Stimulated activated naive CD8-positive, alpha-beta T cell treated with anti-CD3 and anti-CD28 coated beads, Interleukin-15, Interleukin-2, amounts not matched to agents 100 ng/mL and 50 ng/mL, for 24 hours (primary cell): Measurements from ENCODE around the gene TEX10.
"Not testable (repeated sequence)": the region's sequence is repeated elsewhere in the genome, so short reads cannot be mapped to it uniquely, and the experiment has no call there.

Source experiments
- H3K27ac Mint-ChIP-seq: one replicate; pipeline ENCODE4 v1.8.0; 2021; ENCODE audit warnings: mild to moderate bottlenecking, mixed read lengths
- H3K27me3 Mint-ChIP-seq: one replicate; pipeline ENCODE4 v1.8.0; 2021; ENCODE audit warnings: mixed read lengths
- H3K36me3 Mint-ChIP-seq: one replicate; pipeline ENCODE4 v1.8.0; 2021; ENCODE audit warnings: low read depth, mixed read lengths
- H3K4me1 Mint-ChIP-seq: one replicate; pipeline ENCODE4 v1.8.0; 2021; ENCODE audit warnings: low read depth, mixed read lengths
- H3K4me3 Mint-ChIP-seq: one replicate; pipeline ENCODE4 v1.8.0; 2021; ENCODE audit warnings: mild to moderate bottlenecking, mixed read lengths
- H3K9me3 Mint-ChIP-seq: one replicate; pipeline ENCODE4 v1.8.0; 2021; ENCODE audit warnings: mixed read lengths

TEX10 gene

DNA sequence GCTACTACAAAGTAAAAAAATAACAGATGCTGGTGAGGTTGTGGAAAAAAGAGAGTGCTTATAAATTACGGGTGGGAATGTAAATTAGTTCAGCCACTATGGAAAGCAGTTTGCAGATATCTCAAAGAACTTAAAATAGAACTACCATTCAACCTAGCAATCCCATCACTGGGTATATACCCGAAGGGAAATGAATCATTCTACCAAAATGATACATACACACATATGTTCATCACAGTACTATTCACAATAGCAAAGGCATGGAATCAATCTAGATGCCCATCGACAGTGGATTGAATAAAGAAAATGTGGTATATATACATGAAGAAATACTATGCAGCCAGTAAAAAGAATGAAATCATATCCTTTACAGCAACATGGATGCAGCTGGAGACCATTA is 6.3 kb upstream of the TEX10 start:
- H3K36me3 Mint-ChIP-seq = peaks cover 17% of the 10 kb centered on the region
- H3K9me3 Mint-ChIP-seq = peaks cover 5% of the 10 kb centered on the region
- H3K27ac Mint-ChIP-seq = no peak overlapping the region
- no peak overlapping the region for H3K4me3 Mint-ChIP-seq
- H3K4me1 Mint-ChIP-seq = peaks cover 5% of the 10 kb centered on the region
- H3K27me3 Mint-ChIP-seq = no peaks in the 10 kb centered on the region

DNA sequence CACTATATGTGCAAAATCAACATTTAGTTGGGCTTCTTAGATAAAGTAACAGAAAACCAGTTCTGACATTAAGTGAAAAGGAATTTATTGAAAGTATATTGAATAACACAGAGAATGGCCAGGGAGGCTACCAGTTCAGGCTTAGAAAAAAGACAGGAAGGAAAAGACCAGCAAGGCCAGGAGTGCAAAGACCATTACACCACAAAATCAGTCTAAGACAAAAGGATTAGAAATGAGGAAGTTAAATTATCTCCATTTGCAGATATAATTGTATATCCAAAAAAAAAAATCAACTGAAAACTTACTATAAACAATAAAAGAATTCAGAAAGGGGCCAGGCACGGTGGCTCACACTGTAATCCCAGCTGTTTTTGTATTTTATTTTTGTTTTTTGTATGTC is 4.8 kb upstream of the TEX10 start:
- Mint-ChIP-seq H3K4me3 (no peak overlapping the region), H3K27ac (no peak overlapping the region), H3K9me3 (peaks cover 5% of the 10 kb centered on the region), H3K27me3 (no peaks in the 10 kb centered on the region), H3K4me1 (peaks cover 17% of the 10 kb centered on the region), H3K36me3 (peaks cover 17% of the 10 kb centered on the region)

DNA sequence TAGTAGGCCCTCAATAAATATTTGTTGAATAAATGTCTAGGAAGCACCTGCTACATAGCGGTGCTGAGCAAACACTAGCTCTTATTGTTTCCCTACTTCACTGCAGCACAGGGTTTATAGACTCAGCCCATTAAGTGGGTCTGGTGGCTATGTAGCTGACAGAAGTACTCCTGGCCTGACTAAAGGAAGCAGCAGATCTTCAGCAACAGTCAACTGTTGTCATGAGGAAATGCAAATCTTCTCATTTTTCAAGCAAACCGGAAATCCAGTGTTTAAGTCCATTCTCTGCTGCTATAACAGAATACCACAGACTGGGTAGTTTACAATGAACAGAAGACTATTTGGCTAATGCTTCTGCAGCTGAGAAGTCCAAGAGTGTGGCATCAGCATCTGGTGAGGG is 2.8 kb upstream of the TEX10 start:
- Mint-ChIP-seq H3K36me3 (peaks cover 17% of the 10 kb centered on the region), H3K27me3 (no peaks in the 10 kb centered on the region), H3K4me3 (no peak overlapping the region), H3K27ac (no peak overlapping the region), H3K4me1 (peaks cover 31% of the 10 kb centered on the region), H3K9me3 (peaks cover 5% of the 10 kb centered on the region)

DNA sequence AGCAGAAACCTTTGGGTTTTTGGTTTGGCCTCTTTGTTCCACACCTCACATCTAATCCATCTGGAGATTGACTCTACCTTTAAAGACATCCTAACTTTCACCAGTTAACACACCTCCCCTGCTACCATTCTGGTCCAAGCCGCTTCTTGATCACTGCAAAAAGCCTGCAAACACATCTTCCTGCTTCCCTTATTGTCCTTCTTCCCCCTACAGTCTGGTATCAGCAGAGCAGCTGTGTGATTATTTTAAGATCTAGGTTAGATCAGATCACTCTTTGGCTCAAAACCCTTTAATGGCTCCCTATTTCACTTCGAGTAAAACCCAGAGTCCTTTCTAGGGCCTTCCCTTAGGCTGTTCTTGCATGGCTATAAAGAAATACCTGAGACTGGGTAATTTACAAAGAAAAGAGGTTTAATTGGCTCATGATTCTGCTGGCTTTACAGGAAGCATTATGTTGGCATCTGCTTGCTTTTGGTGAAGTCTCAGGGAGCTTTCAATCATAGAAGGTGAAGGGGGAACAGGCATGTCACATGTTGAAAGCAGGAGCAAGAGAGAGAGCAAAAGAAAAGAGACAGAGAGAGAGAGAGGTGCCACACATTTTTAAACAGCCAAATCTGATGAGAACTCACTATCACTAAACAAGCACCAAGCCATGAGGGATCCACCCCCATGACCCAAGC is 1.5 kb upstream of the TEX10 start:
- Mint-ChIP-seq H3K36me3 (peaks cover 17% of the 10 kb centered on the region), H3K9me3 (peaks cover 5% of the 10 kb centered on the region), H3K27ac (peak overlapping the region; percentile 3), H3K27me3 (no peaks in the 10 kb centered on the region), H3K4me1 (peaks cover 44% of the 10 kb centered on the region), H3K4me3 (peak overlapping the region; percentile 63)

DNA sequence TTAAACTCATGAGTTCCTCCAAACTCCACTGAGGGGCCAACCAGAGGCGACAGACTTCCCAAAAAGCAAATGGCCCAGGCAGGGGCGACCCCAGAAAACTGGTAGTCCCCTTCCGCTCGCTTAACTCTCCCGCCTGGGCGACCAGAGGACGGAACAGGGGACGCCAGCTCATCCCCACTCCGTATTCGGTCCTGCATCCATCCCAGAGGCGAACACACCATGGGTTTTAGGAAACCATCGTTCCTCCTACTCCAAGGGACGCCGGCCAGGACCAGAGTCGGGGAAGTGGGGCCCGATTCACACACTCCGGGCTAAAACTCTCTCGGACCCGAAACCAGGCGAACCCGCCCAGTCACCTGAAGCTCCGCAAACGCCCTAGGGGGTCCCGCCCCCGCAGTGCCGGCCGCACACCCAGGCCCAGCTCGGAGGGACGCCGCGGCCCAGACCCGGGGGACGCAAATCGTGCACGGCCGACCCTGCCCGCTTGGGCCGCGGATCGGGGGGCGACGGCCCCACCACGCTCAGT is 478 bp downstream of the TEX10 start:
- Mint-ChIP-seq H3K27ac (peak overlapping the region; percentile 93), H3K4me3 (peak overlapping the region; percentile 95), H3K36me3 (peaks cover 27% of the 10 kb centered on the region), H3K9me3 (peaks cover 5% of the 10 kb centered on the region), H3K4me1 (peaks cover 54% of the 10 kb centered on the region), H3K27me3 (no peaks in the 10 kb centered on the region)

DNA sequence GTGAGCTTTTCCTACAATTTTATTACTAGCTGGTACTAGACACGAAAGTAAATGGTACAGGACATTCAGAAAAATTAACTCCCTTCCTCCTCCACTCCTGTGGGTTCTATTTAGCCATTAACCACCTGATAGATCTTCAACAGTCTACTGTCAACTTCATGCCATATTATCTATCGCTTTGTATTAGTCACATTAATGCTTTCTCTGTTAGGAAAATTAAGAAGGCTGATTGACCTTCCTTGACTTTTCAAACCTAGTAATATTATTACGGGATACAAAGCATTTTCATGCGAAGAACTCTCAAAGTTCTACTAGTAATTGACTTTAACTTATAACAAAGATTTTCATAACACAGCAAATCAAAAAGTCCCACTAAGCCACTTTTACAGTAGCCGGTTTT is 1.2 kb downstream of the TEX10 start:
- Mint-ChIP-seq H3K36me3 (peaks cover 29% of the 10 kb centered on the region), H3K4me3 (peak overlapping the region; percentile 95), H3K27me3 (no peaks in the 10 kb centered on the region), H3K27ac (peak overlapping the region; percentile 93), H3K9me3 (peaks cover 5% of the 10 kb centered on the region), H3K4me1 (peaks cover 58% of the 10 kb centered on the region)

DNA sequence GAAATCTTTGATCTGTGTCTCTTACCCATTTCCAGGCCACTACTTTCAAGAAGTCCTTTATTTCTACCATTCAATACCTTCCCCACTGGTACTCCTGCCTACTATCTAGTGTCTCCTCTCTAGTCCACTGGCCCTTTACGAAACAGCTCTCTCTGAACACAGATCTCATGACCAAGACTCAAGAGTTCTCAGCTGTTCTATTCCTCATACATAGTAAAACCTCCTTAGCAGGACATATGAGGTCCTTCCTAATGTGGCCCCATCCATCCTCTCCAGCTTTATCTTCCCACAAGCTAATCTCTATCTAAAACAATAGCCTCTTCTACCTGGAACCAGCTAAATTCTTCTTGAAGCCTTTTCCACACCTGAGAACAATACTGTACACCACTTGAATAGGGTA is 2.6 kb downstream of the TEX10 start:
- Mint-ChIP-seq H3K27me3 (no peaks in the 10 kb centered on the region), H3K36me3 (peaks cover 41% of the 10 kb centered on the region), H3K4me3 (peak overlapping the region; percentile 47), H3K4me1 (peaks cover 65% of the 10 kb centered on the region), H3K9me3 (peaks cover 5% of the 10 kb centered on the region), H3K27ac (no peak overlapping the region)

DNA sequence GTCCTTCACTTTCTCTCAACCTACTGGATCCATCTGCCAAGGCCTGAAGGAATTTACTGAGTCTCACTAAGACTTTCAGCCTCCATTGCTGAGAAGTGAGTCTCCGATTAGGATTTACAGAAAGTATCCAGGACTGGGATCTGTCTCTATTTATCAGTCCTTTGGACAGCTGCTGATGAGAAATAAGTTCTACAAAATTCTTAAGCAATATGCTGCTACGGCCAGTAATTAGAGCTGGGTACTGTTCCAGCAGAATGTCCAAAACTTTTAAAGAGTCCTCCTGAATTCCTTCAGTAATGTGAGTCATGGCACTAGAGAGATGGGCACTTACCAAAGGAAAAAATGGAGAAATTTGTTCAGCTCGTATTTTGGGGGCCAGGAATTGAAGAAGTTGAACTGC is 5.9 kb downstream of the TEX10 start:
- H3K36me3 Mint-ChIP-seq = peaks cover 53% of the 10 kb centered on the region
- no peak overlapping the region for H3K27ac Mint-ChIP-seq
- H3K4me1 Mint-ChIP-seq = peaks cover 52% of the 10 kb centered on the region
- H3K9me3 Mint-ChIP-seq = no peaks in the 10 kb centered on the region
- H3K4me3 Mint-ChIP-seq = no peak overlapping the region
- no peaks in the 10 kb centered on the region for H3K27me3 Mint-ChIP-seq

DNA sequence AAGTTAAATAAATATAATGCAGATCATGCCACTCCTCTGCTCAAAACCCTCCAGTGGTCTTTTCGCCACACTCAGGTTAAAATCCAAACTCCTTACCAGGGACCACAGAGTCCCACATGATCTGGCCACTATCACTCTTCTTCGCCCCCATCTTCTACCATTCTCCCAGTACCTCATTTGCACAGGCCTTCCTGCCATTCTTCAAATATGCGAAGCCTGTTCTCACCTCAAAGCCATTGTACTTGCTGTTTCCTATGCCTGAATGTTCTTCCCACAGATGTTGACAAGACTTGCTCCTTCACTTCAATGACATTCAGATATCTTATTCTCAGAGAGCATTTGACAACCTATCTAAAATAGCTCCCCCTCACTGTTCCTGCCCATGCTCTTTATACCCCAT is 10.9 kb downstream of the TEX10 start:
- H3K4me3 Mint-ChIP-seq = no peak overlapping the region
- H3K4me1 Mint-ChIP-seq = peaks cover 23% of the 10 kb centered on the region
- H3K36me3 Mint-ChIP-seq = peaks cover 77% of the 10 kb centered on the region
- H3K27me3 Mint-ChIP-seq = no peaks in the 10 kb centered on the region
- peak overlapping the region; percentile 7 for H3K27ac Mint-ChIP-seq
- H3K9me3 Mint-ChIP-seq = no peaks in the 10 kb centered on the region

DNA sequence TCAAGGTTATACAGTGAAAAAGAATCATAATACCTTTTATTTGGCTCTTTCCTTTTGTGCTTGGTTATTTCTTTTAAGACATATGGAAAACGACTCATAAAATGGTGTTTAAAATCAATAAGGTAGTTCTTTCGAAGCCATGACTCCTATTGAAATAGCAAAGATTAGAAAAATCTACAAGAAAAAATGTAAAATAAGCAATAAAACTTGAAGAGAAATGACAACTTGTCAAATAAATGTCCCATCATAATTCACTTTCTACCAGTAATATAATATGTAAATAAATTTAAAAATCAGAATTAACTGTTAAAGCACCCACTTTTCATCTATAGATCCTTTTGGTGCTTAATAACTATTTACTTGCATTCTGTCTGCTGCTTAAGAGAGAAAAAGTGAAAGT is 12.5 kb downstream of the TEX10 start:
- H3K36me3 Mint-ChIP-seq = peaks cover 64% of the 10 kb centered on the region
- H3K4me1 Mint-ChIP-seq = peaks cover 15% of the 10 kb centered on the region
- H3K4me3 Mint-ChIP-seq = no peak overlapping the region
- no peaks in the 10 kb centered on the region for H3K27me3 Mint-ChIP-seq
- no peaks in the 10 kb centered on the region for H3K9me3 Mint-ChIP-seq
- no peak overlapping the region for H3K27ac Mint-ChIP-seq

DNA sequence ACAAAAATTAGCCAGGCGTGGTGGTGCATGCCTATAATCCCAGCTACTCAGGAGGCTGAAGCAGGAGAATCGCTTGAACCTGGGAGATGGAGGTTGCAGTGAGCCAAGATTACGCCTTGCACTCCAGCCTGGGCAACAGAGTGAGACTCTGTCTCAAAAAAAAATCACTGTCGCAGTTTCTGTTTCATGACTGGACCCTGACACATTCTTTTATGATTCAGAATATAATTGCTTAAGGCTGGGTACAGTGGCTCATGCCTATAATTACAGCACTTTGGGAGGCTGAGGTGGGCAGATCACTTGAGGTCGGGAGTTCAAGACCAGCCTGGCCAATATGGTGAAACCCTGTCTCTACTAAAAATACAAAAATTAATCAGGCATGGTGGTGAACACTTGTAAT is 14.0 kb downstream of the TEX10 start:
- not testable (repeated sequence) for H3K27me3 Mint-ChIP-seq, H3K9me3 Mint-ChIP-seq, H3K27ac Mint-ChIP-seq, H3K4me3 Mint-ChIP-seq
- H3K4me1 Mint-ChIP-seq = peaks cover 11% of the 10 kb centered on the region
- H3K36me3 Mint-ChIP-seq = peaks cover 67% of the 10 kb centered on the region

DNA sequence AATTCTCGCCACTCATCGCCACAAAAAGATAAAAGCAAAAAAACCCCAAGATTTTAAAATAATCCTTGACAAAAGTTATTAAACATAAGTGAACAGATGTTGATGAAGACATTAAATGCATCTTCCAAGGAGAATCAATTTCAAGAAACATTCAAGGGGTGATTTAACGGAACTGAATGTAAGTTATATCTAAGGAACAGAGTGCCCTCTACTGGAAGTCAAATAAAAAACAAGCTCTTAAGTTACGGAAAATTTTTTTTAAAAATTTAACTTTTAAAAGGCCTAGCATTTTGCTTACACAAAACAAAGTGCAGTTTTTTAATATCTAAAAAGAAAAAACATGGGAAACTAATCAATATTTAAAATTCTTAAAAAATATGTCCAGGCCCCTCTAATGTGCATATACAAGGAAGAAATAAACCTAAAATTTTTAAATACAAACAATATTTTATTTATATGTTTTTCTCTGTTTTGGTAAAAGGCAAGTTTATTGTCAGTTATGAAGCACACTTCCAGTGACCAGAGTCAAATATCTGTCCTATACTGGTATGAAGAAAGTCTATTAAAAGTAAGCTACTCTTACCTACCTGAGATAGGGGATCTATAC is 28.0 kb downstream of the TEX10 start:
- Mint-ChIP-seq H3K27ac (no peak overlapping the region), H3K27me3 (no peaks in the 10 kb centered on the region), H3K4me1 (no peaks in the 10 kb centered on the region), H3K36me3 (peaks cover 66% of the 10 kb centered on the region), H3K9me3 (no peaks in the 10 kb centered on the region), H3K4me3 (no peak overlapping the region)

DNA sequence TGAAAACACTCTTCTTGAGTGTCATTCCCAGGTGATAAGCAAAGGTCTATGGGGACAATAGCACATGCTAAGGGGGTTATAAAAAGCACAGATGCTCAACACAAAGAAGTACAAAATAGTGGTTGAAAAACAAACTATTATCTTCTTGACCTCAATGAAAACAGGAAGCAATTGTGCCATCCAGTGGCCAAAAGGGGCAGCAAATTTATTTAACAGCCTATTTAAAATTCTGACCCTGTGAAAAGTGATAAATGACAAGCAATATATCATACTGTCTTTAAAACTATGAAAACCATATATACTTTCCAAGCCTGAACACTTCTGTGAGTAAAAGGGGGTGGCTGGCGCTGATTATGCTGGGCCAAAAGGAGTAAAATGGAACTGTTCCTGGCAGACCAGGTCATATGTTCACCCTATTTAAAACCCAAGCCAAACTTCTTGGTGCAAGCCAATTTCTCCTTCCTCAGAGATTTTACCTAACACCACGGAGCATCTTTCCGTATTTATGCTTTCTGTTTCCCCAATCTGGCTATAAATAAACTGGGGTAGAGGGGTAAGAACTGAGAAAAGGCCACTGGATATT is 29.7 kb downstream of the TEX10 start:
- Mint-ChIP-seq H3K27me3 (no peaks in the 10 kb centered on the region), H3K9me3 (no peaks in the 10 kb centered on the region), H3K4me1 (peaks cover 3% of the 10 kb centered on the region), H3K27ac (no peak overlapping the region), H3K4me3 (no peak overlapping the region), H3K36me3 (peaks cover 62% of the 10 kb centered on the region)

DNA sequence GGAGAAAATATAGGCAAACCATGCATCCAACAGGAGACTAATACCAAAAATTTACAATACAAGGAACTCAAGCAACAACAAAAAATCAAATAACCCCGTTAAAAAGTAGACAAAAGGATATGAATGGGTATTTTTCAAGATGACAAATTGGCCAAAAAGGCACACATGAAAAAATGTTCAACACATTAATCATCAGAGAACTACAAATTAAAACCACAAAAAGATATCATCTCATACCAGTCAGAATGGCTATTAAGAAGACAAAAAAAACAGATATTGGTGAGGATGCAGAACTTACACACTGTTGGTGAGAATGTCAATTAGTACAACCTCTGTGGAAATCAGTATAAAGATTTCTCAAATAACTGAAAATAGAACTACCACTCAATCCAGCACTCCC is 35.0 kb downstream of the TEX10 start:
- Mint-ChIP-seq H3K4me1 (peaks cover 17% of the 10 kb centered on the region), H3K4me3 (no peak overlapping the region), H3K27ac (no peak overlapping the region), H3K9me3 (no peaks in the 10 kb centered on the region), H3K27me3 (no peaks in the 10 kb centered on the region), H3K36me3 (peaks cover 68% of the 10 kb centered on the region)

DNA sequence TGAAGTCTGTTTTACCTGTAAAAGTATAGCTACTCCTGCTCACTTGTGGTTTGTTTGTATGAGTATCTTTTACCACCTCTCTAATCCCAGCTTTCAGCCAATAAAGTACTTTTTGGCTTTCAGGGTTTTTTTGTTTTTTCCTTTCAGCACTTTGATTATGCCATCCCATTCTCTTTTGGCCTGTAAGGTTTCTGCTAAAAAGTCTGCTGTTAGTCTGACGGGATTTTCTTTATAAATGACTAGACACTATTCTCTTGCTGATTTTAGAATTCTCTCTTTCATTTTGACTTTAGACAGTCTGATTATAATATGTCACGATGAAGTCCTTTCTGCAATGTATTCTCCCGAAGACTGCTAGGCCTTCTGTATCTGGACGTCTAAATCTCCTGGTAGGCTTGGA is 37.2 kb downstream of the TEX10 start:
- peaks cover 27% of the 10 kb centered on the region for H3K4me1 Mint-ChIP-seq
- H3K9me3 Mint-ChIP-seq = no peaks in the 10 kb centered on the region
- H3K4me3 Mint-ChIP-seq = no peak overlapping the region
- peaks cover 72% of the 10 kb centered on the region for H3K36me3 Mint-ChIP-seq
- no peaks in the 10 kb centered on the region for H3K27me3 Mint-ChIP-seq
- H3K27ac Mint-ChIP-seq = no peak overlapping the region
